Measurements from ENCODE around the gene PPP3CA. TPM values are rescaled to one million over a fixed set of nuclear protein-coding genes. Genes with fewer than 3 reads are reported as not detected.

The PPP3CA gene
- total and polyA plus RNA-seq, 2 of the 13 experiments (the other 11 are each of a cell fraction or from before 2014, with no cell fraction given): 4.8 to 13.2 TPM

DNA sequence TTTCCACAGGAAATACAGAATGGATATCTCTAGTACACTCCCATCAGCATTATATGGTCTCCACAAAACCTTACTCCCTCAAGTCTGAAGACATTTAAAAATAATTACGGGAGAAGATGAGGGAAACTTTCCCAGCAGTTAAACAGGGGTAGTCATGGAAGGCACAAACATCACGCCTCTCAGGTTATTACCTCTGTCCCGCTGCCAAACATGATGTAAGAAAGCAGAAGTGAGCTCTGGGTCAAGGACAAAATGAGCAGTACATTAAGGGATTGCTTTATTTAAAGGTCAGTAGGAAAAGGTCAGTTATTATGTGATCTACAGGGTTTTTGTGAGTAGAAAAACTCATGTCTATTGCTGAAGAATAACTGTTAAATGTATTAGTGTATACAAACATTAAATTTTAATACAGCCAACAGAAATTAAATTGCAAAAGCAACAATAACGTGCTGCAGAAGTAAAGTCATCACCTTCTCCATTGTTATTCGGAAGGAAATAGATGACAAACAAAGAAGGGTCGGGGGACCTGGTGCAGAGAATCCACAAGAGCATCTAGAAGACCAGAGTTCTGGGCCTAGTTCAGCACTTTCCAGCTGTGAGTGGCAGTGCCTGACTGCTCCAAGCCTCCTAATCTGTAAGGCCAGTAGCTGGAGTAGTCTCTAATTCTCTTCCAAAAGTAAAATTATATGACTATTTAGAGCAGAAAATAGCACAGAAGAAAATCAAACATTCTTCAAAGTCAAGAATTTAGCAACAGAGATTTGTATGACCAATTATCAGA, 171.2 kb downstream of the PPP3CA start (continued):
- TF ChIP-seq SNAPC5 (CRISPR knock-in tag; IDR thresholded peaks at IDR 0.05; ENCODE audit: borderline replicate concordance) (no peak), HOXA5 (CRISPR knock-in tag; IDR thresholded peaks at IDR 0.05) (no peak), ZNF562 (CRISPR knock-in tag; IDR thresholded peaks at IDR 0.05; ENCODE audit: borderline replicate concordance) (no peak), ZNF710 (CRISPR knock-in tag; IDR thresholded peaks at IDR 0.05; ENCODE audit: borderline replicate concordance) (no peak), NCOA2 (CRISPR knock-in tag; IDR thresholded peaks at IDR 0.05) (peak; percentile 14; the same call in 1 of the 2 replicates), NFE2L1 (CRISPR knock-in tag; IDR thresholded peaks at IDR 0.05; ENCODE audit: borderline replicate concordance) (no peak), CCDC6 (CRISPR knock-in tag; IDR thresholded peaks at IDR 0.05) (no peak), ZNF674 (CRISPR knock-in tag; IDR thresholded peaks at IDR 0.05; ENCODE audit: low read depth) (no peak), ZNF670 (CRISPR knock-in tag; IDR thresholded peaks at IDR 0.05; ENCODE audit: borderline replicate concordance) (no peak), CBX5 (CRISPR knock-in tag; IDR thresholded peaks at IDR 0.05; ENCODE audit: borderline replicate concordance) (no peak), AKAP8 (CRISPR knock-in tag; IDR thresholded peaks at IDR 0.05) (no peak), ZNF597 (CRISPR knock-in tag; IDR thresholded peaks at IDR 0.05) (no peak), THRA (CRISPR knock-in tag; IDR thresholded peaks at IDR 0.05; ENCODE audit: borderline replicate concordance) (0 out of 2 replicates have a peak, but pooled peaks have one; percentile 19), SRSF1 (optimal IDR thresholded peaks at IDR 0.05; ENCODE audit: low read depth, low read length) (no peak), ZNF121 (CRISPR knock-in tag; IDR thresholded peaks at IDR 0.05) (no peak), ZNF101 (CRISPR knock-in tag; IDR thresholded peaks at IDR 0.05; ENCODE audit: borderline replicate concordance, low read depth) (no peak)
- TF ChIP-seq, protein P1, sequence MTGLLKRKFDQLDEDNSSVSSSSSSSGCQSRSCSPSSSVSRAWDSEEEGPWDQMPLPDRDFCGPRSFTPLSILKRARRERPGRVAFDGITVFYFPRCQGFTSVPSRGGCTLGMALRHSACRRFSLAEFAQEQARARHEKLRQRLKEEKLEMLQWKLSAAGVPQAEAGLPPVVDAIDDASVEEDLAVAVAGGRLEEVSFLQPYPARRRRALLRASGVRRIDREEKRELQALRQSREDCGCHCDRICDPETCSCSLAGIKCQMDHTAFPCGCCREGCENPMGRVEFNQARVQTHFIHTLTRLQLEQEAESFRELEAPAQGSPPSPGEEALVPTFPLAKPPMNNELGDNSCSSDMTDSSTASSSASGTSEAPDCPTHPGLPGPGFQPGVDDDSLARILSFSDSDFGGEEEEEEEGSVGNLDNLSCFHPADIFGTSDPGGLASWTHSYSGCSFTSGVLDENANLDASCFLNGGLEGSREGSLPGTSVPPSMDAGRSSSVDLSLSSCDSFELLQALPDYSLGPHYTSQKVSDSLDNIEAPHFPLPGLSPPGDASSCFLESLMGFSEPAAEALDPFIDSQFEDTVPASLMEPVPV (CRISPR knock-in tag; IDR thresholded peaks at IDR 0.05): no peak
- TF ChIP-seq, protein P2, sequence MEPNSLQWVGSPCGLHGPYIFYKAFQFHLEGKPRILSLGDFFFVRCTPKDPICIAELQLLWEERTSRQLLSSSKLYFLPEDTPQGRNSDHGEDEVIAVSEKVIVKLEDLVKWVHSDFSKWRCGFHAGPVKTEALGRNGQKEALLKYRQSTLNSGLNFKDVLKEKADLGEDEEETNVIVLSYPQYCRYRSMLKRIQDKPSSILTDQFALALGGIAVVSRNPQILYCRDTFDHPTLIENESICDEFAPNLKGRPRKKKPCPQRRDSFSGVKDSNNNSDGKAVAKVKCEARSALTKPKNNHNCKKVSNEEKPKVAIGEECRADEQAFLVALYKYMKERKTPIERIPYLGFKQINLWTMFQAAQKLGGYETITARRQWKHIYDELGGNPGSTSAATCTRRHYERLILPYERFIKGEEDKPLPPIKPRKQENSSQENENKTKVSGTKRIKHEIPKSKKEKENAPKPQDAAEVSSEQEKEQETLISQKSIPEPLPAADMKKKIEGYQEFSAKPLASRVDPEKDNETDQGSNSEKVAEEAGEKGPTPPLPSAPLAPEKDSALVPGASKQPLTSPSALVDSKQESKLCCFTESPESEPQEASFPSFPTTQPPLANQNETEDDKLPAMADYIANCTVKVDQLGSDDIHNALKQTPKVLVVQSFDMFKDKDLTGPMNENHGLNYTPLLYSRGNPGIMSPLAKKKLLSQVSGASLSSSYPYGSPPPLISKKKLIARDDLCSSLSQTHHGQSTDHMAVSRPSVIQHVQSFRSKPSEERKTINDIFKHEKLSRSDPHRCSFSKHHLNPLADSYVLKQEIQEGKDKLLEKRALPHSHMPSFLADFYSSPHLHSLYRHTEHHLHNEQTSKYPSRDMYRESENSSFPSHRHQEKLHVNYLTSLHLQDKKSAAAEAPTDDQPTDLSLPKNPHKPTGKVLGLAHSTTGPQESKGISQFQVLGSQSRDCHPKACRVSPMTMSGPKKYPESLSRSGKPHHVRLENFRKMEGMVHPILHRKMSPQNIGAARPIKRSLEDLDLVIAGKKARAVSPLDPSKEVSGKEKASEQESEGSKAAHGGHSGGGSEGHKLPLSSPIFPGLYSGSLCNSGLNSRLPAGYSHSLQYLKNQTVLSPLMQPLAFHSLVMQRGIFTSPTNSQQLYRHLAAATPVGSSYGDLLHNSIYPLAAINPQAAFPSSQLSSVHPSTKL (CRISPR knock-in tag; IDR thresholded peaks at IDR 0.05): peak; percentile 80
